ENCODE data around the gene NUP210L. TPM values are rescaled to one million over a fixed set of nuclear protein-coding genes. Genes with fewer than 3 reads are reported as not detected.

The NUP210L gene
- total RNA-seq, 1 experiment from 2014 or later: not detected

DNA sequence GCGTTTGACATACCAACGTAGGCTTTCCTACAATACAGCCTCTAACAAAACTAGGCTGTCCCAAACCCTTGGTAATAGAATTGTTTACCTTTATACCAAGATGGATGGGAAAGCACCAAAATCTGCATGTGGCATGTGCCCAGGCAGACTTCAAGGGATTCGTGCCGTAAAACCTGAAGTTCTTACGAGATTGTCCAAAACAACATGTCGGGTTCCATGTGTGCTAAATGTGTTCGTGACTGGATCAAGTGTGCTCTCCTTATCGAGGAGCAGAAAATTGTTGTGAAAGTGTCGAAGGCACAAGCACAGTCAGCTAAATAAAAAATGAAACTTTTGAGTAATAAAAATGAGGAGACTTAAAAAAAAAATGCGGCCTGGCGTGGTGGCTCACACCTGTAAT lies 159.2 kb downstream of the NUP210L start:
- no TSS peak for BruUV-seq (replicated peaks)
- no peak overlapping the region for H3K4me2 ChIP-seq
- CTCF ChIA-PET: no interaction called here
- H3F3A ChIP-seq (ENCODE audit: insufficient read depth, low read depth): peaks cover 76% of the 10 kb centered on the region
- no peak for TF ChIP-seq EZH2 (IDR thresholded peaks at IDR 0.05; ENCODE audit: low read depth)
- TF ChIP-seq, protein P1, sequence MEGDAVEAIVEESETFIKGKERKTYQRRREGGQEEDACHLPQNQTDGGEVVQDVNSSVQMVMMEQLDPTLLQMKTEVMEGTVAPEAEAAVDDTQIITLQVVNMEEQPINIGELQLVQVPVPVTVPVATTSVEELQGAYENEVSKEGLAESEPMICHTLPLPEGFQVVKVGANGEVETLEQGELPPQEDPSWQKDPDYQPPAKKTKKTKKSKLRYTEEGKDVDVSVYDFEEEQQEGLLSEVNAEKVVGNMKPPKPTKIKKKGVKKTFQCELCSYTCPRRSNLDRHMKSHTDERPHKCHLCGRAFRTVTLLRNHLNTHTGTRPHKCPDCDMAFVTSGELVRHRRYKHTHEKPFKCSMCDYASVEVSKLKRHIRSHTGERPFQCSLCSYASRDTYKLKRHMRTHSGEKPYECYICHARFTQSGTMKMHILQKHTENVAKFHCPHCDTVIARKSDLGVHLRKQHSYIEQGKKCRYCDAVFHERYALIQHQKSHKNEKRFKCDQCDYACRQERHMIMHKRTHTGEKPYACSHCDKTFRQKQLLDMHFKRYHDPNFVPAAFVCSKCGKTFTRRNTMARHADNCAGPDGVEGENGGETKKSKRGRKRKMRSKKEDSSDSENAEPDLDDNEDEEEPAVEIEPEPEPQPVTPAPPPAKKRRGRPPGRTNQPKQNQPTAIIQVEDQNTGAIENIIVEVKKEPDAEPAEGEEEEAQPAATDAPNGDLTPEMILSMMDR (conservative IDR thresholded peaks at IDR 0.05): no peak
- peaks cover 19% of the 10 kb centered on the region for H3K4me1 ChIP-seq (replicated peaks; ENCODE audit: insufficient read depth)
- no peak for DNase-seq
- no peak overlapping the region for H2AFZ ChIP-seq
- intact Hi-C loops (cut with micrococcal nuclease; ENCODE audit: unreplicated experiment): loop anchor here (10.0 kb wide), 1 partner anchor 109 kb away; no protein-coding TSS in a partner anchor
- no peaks in the 10 kb centered on the region for H3K9me2 ChIP-seq (ENCODE audit: insufficient read depth)
- H3K4me3 ChIP-seq: no peak overlapping the region
- H3K36me3 ChIP-seq (ENCODE audit: low read depth): peaks cover 26% of the 10 kb centered on the region
- H4K20me1 ChIP-seq (ENCODE audit: insufficient read depth): no peaks in the 10 kb centered on the region
- no peaks in the 10 kb centered on the region for H3K9me3 ChIP-seq (ENCODE audit: insufficient read depth, low read depth)
- no peaks in the 10 kb centered on the region for H3K27me3 ChIP-seq (ENCODE audit: insufficient read depth, low read depth)
- no peak overlapping the region for H3K27ac ChIP-seq
- POLR2A ChIA-PET (ENCODE audit: unreplicated experiment): interaction anchor here (0.6 to 0.7 kb wide), 2 partner anchors 142 to 307 kb away, joined by 3 to 4 read pairs; no protein-coding TSS in a partner anchor
- peaks cover 22% of the 10 kb centered on the region for H3K79me2 ChIP-seq (ENCODE audit: low read depth)

DNA sequence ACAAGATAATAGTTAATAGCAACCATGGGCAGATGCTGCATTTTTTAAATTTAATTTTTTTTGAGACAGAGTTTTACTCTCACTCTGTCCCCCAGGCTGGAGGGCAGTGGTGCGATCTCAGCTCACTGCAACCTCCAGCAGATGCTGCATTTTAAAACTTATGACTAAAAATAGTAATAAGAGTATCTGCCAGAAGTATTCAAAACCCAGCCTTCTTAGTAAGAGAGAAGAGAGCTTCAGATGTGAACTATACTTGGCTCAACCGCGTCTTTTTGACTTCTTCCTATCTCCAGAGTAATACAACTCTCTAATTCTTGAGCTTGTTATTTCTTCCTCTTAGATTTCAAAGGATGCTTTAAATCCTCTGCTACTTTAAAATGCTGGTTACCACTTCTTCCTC lies 159.7 kb downstream of the NUP210L start:
- H3K4me3 ChIP-seq: no peak overlapping the region
- H3K9me3 ChIP-seq (ENCODE audit: insufficient read depth, low read depth): no peaks in the 10 kb centered on the region
- no peak overlapping the region for H2AFZ ChIP-seq
- peaks cover 15% of the 10 kb centered on the region for H3K4me1 ChIP-seq (replicated peaks; ENCODE audit: insufficient read depth)
- CTCF ChIA-PET: interaction anchor here (0.6 kb wide), 1 partner anchor 110 kb away, joined by 3 read pairs; no protein-coding TSS in a partner anchor
- H3K27me3 ChIP-seq (ENCODE audit: insufficient read depth, low read depth): no peaks in the 10 kb centered on the region
- H4K20me1 ChIP-seq (ENCODE audit: insufficient read depth): no peaks in the 10 kb centered on the region
- no TSS peak for BruUV-seq (replicated peaks)
- H3K9me2 ChIP-seq (ENCODE audit: insufficient read depth): no peaks in the 10 kb centered on the region
- DNase-seq: no peak
- intact Hi-C loops (cut with micrococcal nuclease; ENCODE audit: unreplicated experiment): loop anchor here (10.0 kb wide), 1 partner anchor 110 kb away; no protein-coding TSS in a partner anchor
- no peak overlapping the region for H3K27ac ChIP-seq
- H3K36me3 ChIP-seq (ENCODE audit: low read depth): peaks cover 26% of the 10 kb centered on the region
- H3K79me2 ChIP-seq (ENCODE audit: low read depth): peaks cover 23% of the 10 kb centered on the region
- POLR2A ChIA-PET (ENCODE audit: unreplicated experiment): interaction anchor here (0.6 to 0.7 kb wide), 3 partner anchors 17 to 308 kb away, joined by 3 to 4 read pairs (median 4); no protein-coding TSS in a partner anchor
- no peak for TF ChIP-seq EZH2 (IDR thresholded peaks at IDR 0.05; ENCODE audit: low read depth)
- TF ChIP-seq, protein P1 (conservative IDR thresholded peaks at IDR 0.05): no peak
- H3K4me2 ChIP-seq: no peak overlapping the region
- peaks cover 72% of the 10 kb centered on the region for H3F3A ChIP-seq (ENCODE audit: insufficient read depth, low read depth)

DNA sequence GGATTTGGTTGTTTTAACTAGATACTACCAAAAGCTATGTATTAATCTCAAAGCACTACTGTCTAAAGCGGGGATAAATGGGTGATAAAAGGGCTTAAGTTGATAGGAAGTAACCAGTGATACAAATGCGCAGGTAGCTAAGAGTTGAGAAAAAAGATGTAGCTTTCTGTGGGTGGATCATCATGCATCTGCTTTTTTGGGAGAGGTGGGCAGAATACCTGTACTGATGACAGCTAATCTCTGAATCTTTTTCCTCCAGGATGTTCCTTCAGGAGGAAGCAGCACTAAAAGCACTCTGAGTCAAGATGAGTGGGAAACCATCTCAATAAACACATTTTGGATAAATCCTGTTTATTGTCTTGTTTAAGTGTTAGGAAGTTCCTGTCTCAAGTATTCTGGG lies 163.1 kb downstream of the NUP210L start:
- intact Hi-C loops (cut with micrococcal nuclease; ENCODE audit: unreplicated experiment): loop anchor here (2.0 to 10.0 kb wide), 2 partner anchors 113 to 191 kb away; no protein-coding TSS in a partner anchor
- no TSS peak for BruUV-seq (replicated peaks)
- ChIA-PET CTCF (no interaction called here), POLR2A (ENCODE audit: unreplicated experiment) (interaction anchor here (0.6 to 1.1 kb wide), 2 partner anchors 9 to 423 kb away, joined by 3 to 8 read pairs; no protein-coding TSS in a partner anchor)
- no peaks in the 10 kb centered on the region for H3K9me3 ChIP-seq (ENCODE audit: insufficient read depth, low read depth)
- H2AFZ ChIP-seq: no peak overlapping the region
- H4K20me1 ChIP-seq (ENCODE audit: insufficient read depth): no peaks in the 10 kb centered on the region
- H3K79me2 ChIP-seq (ENCODE audit: low read depth): peaks cover 23% of the 10 kb centered on the region
- peaks cover 63% of the 10 kb centered on the region for H3F3A ChIP-seq (ENCODE audit: insufficient read depth, low read depth)
- no peaks in the 10 kb centered on the region for H3K27me3 ChIP-seq (ENCODE audit: insufficient read depth, low read depth)
- no peaks in the 10 kb centered on the region for H3K9me2 ChIP-seq (ENCODE audit: insufficient read depth)
- peaks cover 14% of the 10 kb centered on the region for H3K4me1 ChIP-seq (replicated peaks; ENCODE audit: insufficient read depth)
- peak overlapping the region; percentile 77 for H3K27ac ChIP-seq
- H3K4me2 ChIP-seq: peak overlapping the region; percentile 79
- peaks cover 26% of the 10 kb centered on the region for H3K36me3 ChIP-seq (ENCODE audit: low read depth)
- TF ChIP-seq, protein P1 (conservative IDR thresholded peaks at IDR 0.05): no peak
- no peak for TF ChIP-seq EZH2 (IDR thresholded peaks at IDR 0.05; ENCODE audit: low read depth)
- H3K4me3 ChIP-seq: peak overlapping the region; percentile 92
- DNase-seq: no peak
